ENCODE results near the gene NR6A1.

NR6A1 gene

DNA sequence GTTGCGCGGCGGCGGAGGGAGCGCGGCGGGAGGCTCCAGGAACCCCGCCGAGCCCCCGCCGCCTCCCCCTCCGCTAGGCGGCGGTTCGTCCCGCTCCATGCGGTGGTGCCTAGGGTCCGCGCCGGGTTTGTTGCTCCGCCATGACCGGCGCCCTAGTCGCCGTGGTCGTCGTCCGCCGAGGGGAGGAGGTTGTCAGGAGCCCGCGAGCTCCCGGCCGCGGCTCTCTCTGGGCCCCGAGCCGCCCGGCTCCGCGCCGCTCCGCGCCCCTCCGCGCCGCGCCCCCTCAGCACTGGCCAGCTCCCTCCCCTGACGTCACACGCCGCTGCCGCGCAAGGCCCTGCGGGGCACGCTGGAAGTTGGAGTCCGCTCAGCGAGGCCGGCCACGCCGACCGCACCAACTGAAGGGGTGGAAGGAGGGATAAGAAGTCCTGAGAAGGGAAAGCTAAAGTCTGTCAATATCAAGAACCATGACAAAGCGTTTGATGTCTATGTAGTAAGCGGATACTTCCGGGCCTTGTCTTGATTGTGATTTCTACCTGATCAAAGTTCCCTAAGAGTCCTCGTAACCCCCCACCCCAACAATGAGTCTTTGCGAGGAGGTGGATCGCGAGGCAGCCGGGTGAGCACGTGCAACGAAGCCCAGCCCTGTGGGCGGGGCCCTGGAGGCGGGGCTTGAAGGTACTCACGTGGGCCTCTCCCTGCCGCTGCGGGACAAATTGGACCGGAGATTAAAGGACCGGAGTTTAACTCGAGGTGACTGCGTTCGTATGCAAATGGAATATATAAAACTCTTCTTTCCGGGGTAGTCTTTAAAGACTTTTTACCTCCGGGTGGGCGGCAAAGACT lies at the start of gene NR6A1:
Gene NR6A1, minus strand, starts transcription at position 291 of the 846 bp plus-strand sequence.
- Histone ChIP-seq H3K9ac (peak within 1 kb of the TSS; percentile 75 to 88 (median 86)), H3K4me2 (peak within 1 kb of the TSS; percentile 95 to 100 (median 98)), H3K4me1 (peaks cover 15 to 36% (median 23%) of the 10 kb centered on the region in 10 experiments), H3K27ac (peak within 1 kb of the TSS; percentile 82 to 93 (median 87)), H3K36me3 (no peaks in the 10 kb centered on the region), H3K9me3 (replicated peaks in 1 of 11) (no peaks in the 10 kb centered on the region), H3K27me3 (peaks cover 54 to 64% (median 59%) of the 10 kb centered on the region in 11 experiments), H4K20me1 (peaks cover 18 to 42% (median 27%) of the 10 kb centered on the region in 11 experiments; a peak in 20 of 22 replicates), H3K4me3 (peak within 1 kb of the TSS; percentile 72 to 90 (median 79))
- no peak for TF ChIP-seq Cebpa-rat (IDR thresholded peaks at IDR 0.05)

DNA sequence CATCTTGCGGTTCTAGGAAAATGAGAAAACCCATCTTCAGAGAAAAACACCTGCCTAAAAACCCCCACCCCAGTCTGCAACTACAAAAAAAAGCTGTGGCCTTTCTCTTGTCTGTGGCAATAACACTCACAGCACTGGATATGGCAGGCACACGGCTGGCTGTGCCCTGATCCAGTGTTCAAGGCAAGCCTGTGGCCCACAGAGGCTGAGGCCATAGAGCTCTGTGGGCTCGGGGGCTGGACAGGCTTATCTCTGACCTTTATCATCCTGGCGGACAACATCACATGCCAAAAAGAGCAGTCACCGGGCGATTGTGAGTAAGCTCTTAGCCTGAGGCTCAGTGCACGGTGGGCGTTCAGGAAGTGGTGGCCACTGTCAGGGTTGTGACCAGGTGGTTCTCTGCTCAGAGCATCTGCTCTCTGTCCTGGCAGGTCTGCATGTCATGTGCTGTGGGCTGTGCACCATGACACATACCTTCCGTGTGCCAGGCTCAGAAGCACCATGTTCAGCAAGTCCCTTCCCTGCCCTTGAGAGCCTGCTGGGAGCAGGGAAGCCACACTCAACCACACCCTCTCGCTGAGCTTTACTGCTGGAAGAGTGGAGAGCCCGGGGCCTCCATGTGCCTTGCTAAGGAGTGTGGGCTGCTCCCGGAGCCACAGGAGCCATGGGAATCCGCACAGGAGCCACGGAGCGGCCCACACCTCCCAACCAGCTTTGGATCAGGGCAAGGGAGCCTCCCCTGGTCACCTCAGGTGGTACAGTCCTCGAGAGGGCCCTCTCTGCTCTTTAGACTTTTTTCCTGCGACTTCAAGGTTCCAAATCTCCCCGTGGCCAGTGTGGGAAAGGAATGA lies 47.5 kb upstream of the NR6A1 start:
- H3K4me1 ChIP-seq = peaks cover 0 to 6% (median 0%) of the 10 kb centered on the region in 10 experiments; a peak in 3 of 20 replicates
- H3K4me2 ChIP-seq = no peak overlapping the region
- H3K27me3 ChIP-seq = no peaks in the 10 kb centered on the region
- TF ChIP-seq Cebpa-rat (IDR thresholded peaks at IDR 0.05) = no peak
- no peaks in the 10 kb centered on the region for H3K36me3 ChIP-seq
- no peak overlapping the region for H3K4me3 ChIP-seq
- no peaks in the 10 kb centered on the region for H3K9me3 ChIP-seq (replicated peaks in 1 of 11)
- H3K9ac ChIP-seq = no peak overlapping the region
- no peaks in the 10 kb centered on the region for H4K20me1 ChIP-seq
- no peak overlapping the region for H3K27ac ChIP-seq

DNA sequence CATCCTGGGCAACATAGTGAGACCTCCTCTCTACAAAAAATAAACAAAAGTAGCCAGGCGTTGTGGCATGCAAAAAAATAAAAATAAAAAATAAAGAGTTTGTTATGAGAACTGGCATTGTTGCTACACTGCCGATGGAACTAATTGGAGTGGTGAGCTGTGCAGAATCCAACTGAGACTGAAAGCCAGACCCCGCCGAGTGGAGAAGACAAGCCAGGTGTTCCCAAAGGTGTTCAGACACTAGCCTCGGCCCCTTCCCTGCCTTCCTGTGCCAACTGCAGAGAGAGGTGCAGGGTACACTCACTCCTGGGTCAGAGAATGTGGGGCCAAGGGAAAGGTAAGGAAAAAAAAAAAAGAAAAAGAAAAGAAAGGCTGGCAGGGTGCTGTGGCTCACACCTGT lies 44.5 kb upstream of the NR6A1 start:
- no peaks in the 10 kb centered on the region for H3K27me3 ChIP-seq
- no peaks in the 10 kb centered on the region for H4K20me1 ChIP-seq
- H3K4me2 ChIP-seq = no peak overlapping the region
- H3K4me3 ChIP-seq = no peak overlapping the region
- H3K27ac ChIP-seq = no peak overlapping the region
- H3K9me3 ChIP-seq (replicated peaks in 1 of 11) = no peaks in the 10 kb centered on the region
- H3K36me3 ChIP-seq = no peaks in the 10 kb centered on the region
- TF ChIP-seq Cebpa-rat (IDR thresholded peaks at IDR 0.05) = no peak
- H3K9ac ChIP-seq = no peak overlapping the region
- peaks cover 0 to 19% (median 4%) of the 10 kb centered on the region in 10 experiments; a peak in 7 of 20 replicates for H3K4me1 ChIP-seq

DNA sequence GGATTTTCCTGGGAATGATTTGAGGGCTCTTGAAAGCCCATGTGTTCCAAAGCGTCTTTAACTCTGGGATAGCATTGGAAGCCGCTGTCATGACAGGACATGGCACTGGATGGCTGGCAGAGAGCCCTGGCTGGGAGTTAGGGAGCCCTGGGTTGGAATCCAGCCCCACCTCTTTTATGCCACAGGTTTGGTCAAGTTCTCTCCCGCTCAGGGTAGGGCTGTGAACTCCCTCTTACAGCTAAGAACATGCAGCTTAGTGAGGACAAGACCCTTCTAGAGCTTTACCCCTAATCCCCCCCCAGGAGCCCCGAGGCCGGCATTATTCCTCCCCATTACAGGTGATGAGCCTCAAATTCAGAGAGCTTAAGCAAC lies 43.0 kb upstream of the NR6A1 start:
- H3K36me3 ChIP-seq = no peaks in the 10 kb centered on the region
- H3K4me3 ChIP-seq = no peak overlapping the region
- TF ChIP-seq Cebpa-rat (IDR thresholded peaks at IDR 0.05) = no peak
- no peaks in the 10 kb centered on the region for H3K9me3 ChIP-seq (replicated peaks in 1 of 11)
- H3K27ac ChIP-seq = no peak overlapping the region
- no peak overlapping the region for H3K4me2 ChIP-seq
- H3K9ac ChIP-seq = no peak overlapping the region
- no peaks in the 10 kb centered on the region for H4K20me1 ChIP-seq
- H3K27me3 ChIP-seq = no peaks in the 10 kb centered on the region
- H3K4me1 ChIP-seq = peaks cover 0 to 19% (median 4%) of the 10 kb centered on the region in 10 experiments; a peak in 7 of 20 replicates

DNA sequence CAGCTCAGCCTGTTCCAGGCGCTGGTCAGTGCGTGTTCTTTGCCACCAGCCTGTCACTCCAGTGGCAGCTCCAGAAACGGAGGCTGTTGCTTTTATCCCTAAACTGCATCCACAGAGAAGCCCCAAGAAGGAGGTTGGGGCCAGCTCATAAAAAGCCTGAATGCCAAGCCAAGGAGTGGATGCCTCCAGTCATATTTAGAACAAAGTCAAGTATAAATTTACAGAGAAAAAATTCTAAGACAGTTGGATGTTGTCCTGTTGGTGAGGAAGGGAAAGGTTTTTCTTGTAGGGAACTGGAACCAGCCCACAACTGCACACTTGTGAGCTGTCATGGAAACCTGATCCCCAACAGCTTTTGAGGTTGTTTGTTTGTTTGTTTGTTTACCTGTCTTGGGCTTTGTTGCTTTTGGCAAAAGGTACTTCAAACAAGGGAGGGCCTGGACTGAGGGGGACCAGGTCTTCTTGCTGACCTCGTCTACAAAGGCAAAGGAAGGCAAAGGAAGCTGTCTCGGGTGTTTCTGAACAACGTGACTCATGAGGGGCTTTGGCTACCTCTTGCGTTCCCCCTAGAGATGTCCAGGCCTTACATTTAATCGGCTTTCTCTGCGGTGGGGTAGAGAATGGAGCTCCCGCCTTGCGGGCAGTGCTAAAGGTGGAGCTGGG lies 42.5 kb upstream of the NR6A1 start:
- H3K9ac ChIP-seq = no peak overlapping the region
- no peak overlapping the region for H3K4me2 ChIP-seq
- H3K27ac ChIP-seq = no peak overlapping the region
- H3K9me3 ChIP-seq (replicated peaks in 1 of 11) = no peaks in the 10 kb centered on the region
- H4K20me1 ChIP-seq = no peaks in the 10 kb centered on the region
- H3K4me3 ChIP-seq = no peak overlapping the region
- TF ChIP-seq Cebpa-rat (IDR thresholded peaks at IDR 0.05) = no peak
- peaks cover 0 to 16% (median 4%) of the 10 kb centered on the region in 10 experiments; a peak in 7 of 20 replicates for H3K4me1 ChIP-seq
- no peaks in the 10 kb centered on the region for H3K36me3 ChIP-seq
- H3K27me3 ChIP-seq = no peaks in the 10 kb centered on the region

DNA sequence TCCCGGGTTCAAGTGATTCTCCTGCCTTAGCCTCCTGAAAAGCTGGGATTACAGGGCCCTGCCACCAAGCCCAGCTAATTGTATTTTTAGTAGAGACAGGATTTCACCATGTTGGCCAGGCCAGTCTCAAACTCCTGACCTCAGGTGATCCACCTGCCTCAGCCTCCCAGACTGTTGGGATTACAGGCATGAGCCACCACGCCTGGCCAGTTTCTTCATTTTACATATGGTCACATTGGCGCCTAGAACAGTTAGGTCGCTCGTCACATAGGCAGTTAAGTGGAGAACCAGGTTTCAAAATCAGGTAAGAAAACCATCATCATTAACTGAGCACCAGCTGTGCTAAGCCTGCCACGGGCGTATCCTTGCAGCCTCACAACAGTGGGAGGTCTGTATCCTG lies 41.9 kb upstream of the NR6A1 start:
- no peak overlapping the region for H3K4me3 ChIP-seq
- no peak for TF ChIP-seq Cebpa-rat (IDR thresholded peaks at IDR 0.05)
- peaks cover 0 to 12% (median 4%) of the 10 kb centered on the region in 10 experiments; a peak in 5 of 20 replicates for H3K4me1 ChIP-seq
- no peaks in the 10 kb centered on the region for H3K36me3 ChIP-seq
- no peak overlapping the region for H3K9ac ChIP-seq
- H3K4me2 ChIP-seq = no peak overlapping the region
- H3K27me3 ChIP-seq = no peaks in the 10 kb centered on the region
- H3K27ac ChIP-seq = no peak overlapping the region
- no peaks in the 10 kb centered on the region for H4K20me1 ChIP-seq
- H3K9me3 ChIP-seq (replicated peaks in 1 of 11) = no peaks in the 10 kb centered on the region

DNA sequence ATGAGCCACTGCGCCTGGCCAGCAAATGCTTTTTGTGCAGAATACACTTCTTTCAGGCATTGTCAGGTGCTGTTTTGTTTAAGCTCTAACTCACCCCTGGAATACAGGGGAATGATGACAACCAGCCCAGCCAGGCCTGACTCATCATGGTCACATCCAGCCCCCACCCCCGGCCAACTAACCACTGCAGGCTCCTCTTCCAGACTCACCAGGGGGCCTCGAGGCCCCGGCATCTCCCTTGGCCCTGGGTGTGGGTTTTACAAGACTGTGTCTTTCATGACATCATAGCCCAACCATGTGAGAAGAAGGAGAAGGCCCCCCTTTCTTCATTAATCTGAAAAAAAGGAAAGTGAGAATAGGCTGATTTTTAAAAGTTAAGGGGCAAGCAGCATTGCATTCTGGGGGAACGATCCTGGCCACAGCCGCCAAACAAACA lies 41.3 kb upstream of the NR6A1 start:
- H3K4me2 ChIP-seq = peak overlapping the region in 3 of 11 experiments; percentile 2 to 25 (median 24); a peak in 4 of 22 replicates
- TF ChIP-seq Cebpa-rat (IDR thresholded peaks at IDR 0.05) = no peak
- H3K27ac ChIP-seq = no peak overlapping the region
- H3K9ac ChIP-seq = no peak overlapping the region
- no peaks in the 10 kb centered on the region for H4K20me1 ChIP-seq
- H3K27me3 ChIP-seq = no peaks in the 10 kb centered on the region
- no peak overlapping the region for H3K4me3 ChIP-seq
- H3K36me3 ChIP-seq = no peaks in the 10 kb centered on the region
- no peaks in the 10 kb centered on the region for H3K9me3 ChIP-seq (replicated peaks in 1 of 11)
- peaks cover 0 to 12% (median 4%) of the 10 kb centered on the region in 10 experiments; a peak in 5 of 20 replicates for H3K4me1 ChIP-seq

DNA sequence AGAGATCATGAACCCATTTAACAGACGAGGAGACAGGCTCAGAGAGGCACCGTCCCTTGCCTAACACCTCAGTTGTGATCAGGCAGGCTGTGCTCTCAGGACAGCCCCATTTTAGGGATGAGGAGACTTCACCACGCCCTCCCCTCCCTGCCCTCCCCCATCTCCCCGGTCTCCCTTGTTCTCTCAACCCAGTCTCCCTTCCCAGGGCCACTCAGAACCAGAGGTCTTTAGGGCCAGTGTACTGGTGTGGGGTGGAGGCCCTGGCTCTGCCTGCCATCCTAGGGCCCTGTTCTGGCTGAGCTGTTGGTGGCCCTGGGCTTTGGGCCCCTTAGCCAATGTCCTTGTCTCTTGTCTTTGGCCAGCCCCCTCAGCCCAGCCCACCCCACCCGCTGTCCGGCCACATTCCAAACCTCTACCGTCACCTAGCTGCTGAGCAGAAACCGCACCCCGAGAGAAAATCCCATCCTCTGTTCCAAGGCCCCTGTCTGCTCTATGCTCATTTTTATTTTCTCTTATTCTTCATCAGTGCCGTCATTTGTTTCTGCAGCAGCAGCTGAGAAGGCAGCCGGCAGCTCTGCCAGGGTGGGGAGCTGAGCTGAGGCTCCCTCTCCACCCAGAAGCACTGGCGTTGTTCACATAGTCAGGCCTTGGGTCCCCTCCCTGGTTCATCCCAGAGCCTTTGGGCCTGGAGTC lies 39.7 kb upstream of the NR6A1 start:
- Histone ChIP-seq H3K27me3 (no peaks in the 10 kb centered on the region), H3K27ac (no peak overlapping the region), H4K20me1 (no peaks in the 10 kb centered on the region), H3K4me1 (peaks cover 0 to 14% (median 5%) of the 10 kb centered on the region in 10 experiments; a peak in 12 of 20 replicates), H3K9me3 (replicated peaks in 1 of 11) (no peaks in the 10 kb centered on the region), H3K36me3 (no peaks in the 10 kb centered on the region), H3K9ac (no peak overlapping the region), H3K4me3 (no peak overlapping the region), H3K4me2 (no peak overlapping the region)
- no peak for TF ChIP-seq Cebpa-rat (IDR thresholded peaks at IDR 0.05)
